Activated T-cell treated with anti-CD3 and anti-CD28 coated beads, Interleukin-2, amount 50 U/mL, for 24 hours (primary cell): Measurements from ENCODE around the gene SLC12A6.
A peak's percentile ranks its signal among the peaks of the same experiment; 100 is the strongest.
"Not testable (repeated sequence)": the region's sequence is repeated elsewhere in the genome, so short reads cannot be mapped to it uniquely, and the experiment has no call there.

ENCODE experiments used
- DNase-seq: peaks from one replicate; pipeline ENCODE4 v3.0.0-alpha.2; 2020
- H3K27ac Mint-ChIP-seq: 2 replicates; pipeline ENCODE4 v1.8.0; 2020; ENCODE audit warnings: mild to moderate bottlenecking, mixed read lengths
- H3K27me3 Mint-ChIP-seq: 2 replicates; pipeline ENCODE4 v1.8.0; 2020; ENCODE audit warnings: mixed read lengths
- H3K36me3 Mint-ChIP-seq: 2 replicates; pipeline ENCODE4 v1.8.0; 2020; ENCODE audit warnings: low read depth, mixed read lengths
- H3K4me1 Mint-ChIP-seq: 2 replicates; pipeline ENCODE4 v1.8.0; 2020; ENCODE audit warnings: low read depth, mixed read lengths
- H3K4me3 Mint-ChIP-seq: 2 replicates; pipeline ENCODE4 v1.8.0; 2020; ENCODE audit warnings: mild to moderate bottlenecking, moderate library complexity, mixed read lengths
- H3K9me3 Mint-ChIP-seq: 2 replicates; pipeline ENCODE4 v1.8.0; 2020; ENCODE audit warnings: mixed read lengths

Gene SLC12A6

GRCh38 chr15:34239151-34239808 lies 98.3 kb downstream of the SLC12A6 start:
- Mint-ChIP-seq H3K9me3 (no peaks in the 10 kb centered on the region), H3K36me3 (peaks cover 82% of the 10 kb centered on the region), H3K27me3 (no peaks in the 10 kb centered on the region), H3K4me3 (peak overlapping the region; percentile 45), H3K27ac (peak overlapping the region; percentile 94), H3K4me1 (peaks cover 43% of the 10 kb centered on the region)
- no peak for DNase-seq

- peaks cover 13% of the 10 kb centered on the region for H3K4me1 Mint-ChIP-seq
- no peaks in the 10 kb centered on the region for H3K27me3 Mint-ChIP-seq
- peak overlapping the region; percentile 86 for H3K27ac Mint-ChIP-seq
- DNase-seq, result no peak
- H3K36me3 Mint-ChIP-seq, result peaks cover 85% of the 10 kb centered on the region
- no peaks in the 10 kb centered on the region for H3K9me3 Mint-ChIP-seq
- no peak overlapping the region for H3K4me3 Mint-ChIP-seq
Measured at GRCh38 chr15:34233614-34234013, 104.0 kb downstream of the SLC12A6 start.

GRCh38 chr15:34223904-34224596 lies 113.5 kb downstream of the SLC12A6 start:
- H3K27me3 Mint-ChIP-seq, result no peaks in the 10 kb centered on the region
- peak overlapping the region; percentile 99 for H3K4me3 Mint-ChIP-seq
- no peaks in the 10 kb centered on the region for H3K9me3 Mint-ChIP-seq
- H3K27ac Mint-ChIP-seq, result peak overlapping the region; percentile 99
- peaks cover 34% of the 10 kb centered on the region for H3K36me3 Mint-ChIP-seq
- DNase-seq, result no peak
- H3K4me1 Mint-ChIP-seq, result peaks cover 34% of the 10 kb centered on the region

- DNase-seq, result no peak
- H3K4me1 Mint-ChIP-seq, result no peaks in the 10 kb centered on the region
Measured at GRCh38 chr15:34217587-34218225, 119.9 kb downstream of the SLC12A6 start.

GRCh38 chr15:34216527-34217270 lies 120.9 kb downstream of the SLC12A6 start:
- H3K27me3 Mint-ChIP-seq, result no peaks in the 10 kb centered on the region
- H3K27ac Mint-ChIP-seq, result no peak overlapping the region
- H3K4me3 Mint-ChIP-seq, result no peak overlapping the region
- no peak for DNase-seq
- H3K4me1 Mint-ChIP-seq, result no peaks in the 10 kb centered on the region
- no peaks in the 10 kb centered on the region for H3K36me3 Mint-ChIP-seq
- H3K9me3 Mint-ChIP-seq, result no peaks in the 10 kb centered on the region

More at GRCh38 chr15:34217587-34218225, 119.9 kb downstream of the SLC12A6 start:
- H3K36me3 Mint-ChIP-seq, result no peaks in the 10 kb centered on the region
- no peak overlapping the region for H3K27ac Mint-ChIP-seq
- H3K9me3 Mint-ChIP-seq, result no peaks in the 10 kb centered on the region
- no peaks in the 10 kb centered on the region for H3K27me3 Mint-ChIP-seq
- H3K4me3 Mint-ChIP-seq, result no peak overlapping the region

GRCh38 chr15:34214135-34214534 lies 123.4 kb downstream of the SLC12A6 start:
- H3K9me3 Mint-ChIP-seq, result no peaks in the 10 kb centered on the region
- H3K27ac Mint-ChIP-seq, result no peak overlapping the region
- no peak overlapping the region for H3K4me3 Mint-ChIP-seq

GRCh38 chr15:34213690-34214089 lies 123.9 kb downstream of the SLC12A6 start:
- no peak overlapping the region for H3K4me3 Mint-ChIP-seq
- no peaks in the 10 kb centered on the region for H3K9me3 Mint-ChIP-seq
- DNase-seq, result no peak
- H3K36me3 Mint-ChIP-seq, result peaks cover 3% of the 10 kb centered on the region
- peaks cover 6% of the 10 kb centered on the region for H3K4me1 Mint-ChIP-seq
- H3K27me3 Mint-ChIP-seq, result no peaks in the 10 kb centered on the region
- no peak overlapping the region for H3K27ac Mint-ChIP-seq

More at GRCh38 chr15:34214135-34214534, 123.4 kb downstream of the SLC12A6 start:
- no peaks in the 10 kb centered on the region for H3K27me3 Mint-ChIP-seq
- H3K4me1 Mint-ChIP-seq, result peaks cover 2% of the 10 kb centered on the region
- DNase-seq, result no peak
- H3K36me3 Mint-ChIP-seq, result peaks cover 3% of the 10 kb centered on the region

- Mint-ChIP-seq H3K9me3 (no peaks in the 10 kb centered on the region), H3K4me3 (peak within 1 kb of the TSS; percentile 92), H3K27ac (peak within 1 kb of the TSS; percentile 93), H3K27me3 (no peaks in the 10 kb centered on the region), H3K36me3 (peaks cover 20% of the 10 kb centered on the region), H3K4me1 (peaks cover 32% of the 10 kb centered on the region)
- DNase-seq, result peak; percentile 99
Measured at GRCh38 chr15:34209421-34210282, 127.9 kb downstream of the SLC12A6 start, which contains the start of gene KATNBL1. KATNBL1 (minus strand) TSS chr15:34210096; CDS start chr15:34163676, 46,420 bp downstream.

- H3K27me3 Mint-ChIP-seq, result no peaks in the 10 kb centered on the region
- H3K4me1 Mint-ChIP-seq, result peaks cover 39% of the 10 kb centered on the region
- H3K4me3 Mint-ChIP-seq, result no peak overlapping the region
- no peak for DNase-seq
- peak overlapping the region; percentile 46 for H3K27ac Mint-ChIP-seq
- H3K36me3 Mint-ChIP-seq, result peaks cover 32% of the 10 kb centered on the region
- H3K9me3 Mint-ChIP-seq, result no peaks in the 10 kb centered on the region
Measured at GRCh38 chr15:34206011-34206410, 131.6 kb downstream of the SLC12A6 start.

GRCh38 chr15:34203936-34204335 lies 133.6 kb downstream of the SLC12A6 start:
- DNase-seq, result no peak
- peaks cover 49% of the 10 kb centered on the region for H3K36me3 Mint-ChIP-seq
- H3K27ac Mint-ChIP-seq, result no peak overlapping the region
- H3K27me3 Mint-ChIP-seq, result no peaks in the 10 kb centered on the region
- H3K4me1 Mint-ChIP-seq, result peaks cover 46% of the 10 kb centered on the region
- H3K9me3 Mint-ChIP-seq, result no peaks in the 10 kb centered on the region
- no peak overlapping the region for H3K4me3 Mint-ChIP-seq

GRCh38 chr15:34203305-34203704 lies 134.3 kb downstream of the SLC12A6 start:
- Mint-ChIP-seq H3K9me3 (no peaks in the 10 kb centered on the region), H3K36me3 (peaks cover 51% of the 10 kb centered on the region), H3K27me3 (no peaks in the 10 kb centered on the region), H3K4me1 (peaks cover 41% of the 10 kb centered on the region), H3K27ac (no peak overlapping the region), H3K4me3 (no peak overlapping the region)
- DNase-seq, result no peak

GRCh38 chr15:34193272-34193671 lies 144.3 kb downstream of the SLC12A6 start:
- not testable (repeated sequence) for H3K9me3 Mint-ChIP-seq, H3K27me3 Mint-ChIP-seq, H3K4me3 Mint-ChIP-seq, DNase-seq, H3K27ac Mint-ChIP-seq
- Mint-ChIP-seq H3K4me1 (peaks cover 19% of the 10 kb centered on the region), H3K36me3 (peaks cover 19% of the 10 kb centered on the region)

- H3K27me3 Mint-ChIP-seq, result no peaks in the 10 kb centered on the region
- DNase-seq, result no peak
- no peaks in the 10 kb centered on the region for H3K9me3 Mint-ChIP-seq
- H3K4me3 Mint-ChIP-seq, result no peak overlapping the region
- no peak overlapping the region for H3K27ac Mint-ChIP-seq
- H3K4me1 Mint-ChIP-seq, result peaks cover 22% of the 10 kb centered on the region
- H3K36me3 Mint-ChIP-seq, result peaks cover 22% of the 10 kb centered on the region
Measured at GRCh38 chr15:34188711-34189110, 148.9 kb downstream of the SLC12A6 start.
